HepG2 (cell line): ENCODE results near the gene HDAC8. TPM values are rescaled to one million over a fixed set of nuclear protein-coding genes. Genes with fewer than 3 reads are reported as not detected.

Experiments used
- BRCA1 ChIP-seq: sonication (generic); formaldehyde crosslinking; IDR thresholded peaks from 2 replicates; pipeline ENCODE4 v1.4.0; 2020; ENCODE audit warnings: missing genetic modification reagents
- DMAP1 ChIP-seq: IDR thresholded peaks from 2 replicates; pipeline ENCODE4 v1.6.1; 2016
- ELF3 ChIP-seq: IDR thresholded peaks from 2 replicates; pipeline ENCODE4 v1.6.1; 2016; ENCODE audit warnings: missing genetic modification reagents, missing compliant biosample characterization
- FOXA1 ChIP-seq, 2 experiments: fragments of 450-650 bp in 1 of 2; sonication (generic) in 1 of 2; formaldehyde crosslinking in 1 of 2; IDR thresholded peaks; 2 replicates each; pipeline versions ENCODE4 v1.4.0 to v1.6.1; 2016 to 2020; ENCODE audit warnings: missing genetic modification reagents in 1 of 2
- FOXO1 ChIP-seq: sonication (generic); formaldehyde crosslinking; IDR thresholded peaks from 2 replicates; pipeline ENCODE4 v1.4.0; 2020; ENCODE audit warnings: missing genetic modification reagents
- HDAC1 ChIP-seq: sonication (generic); formaldehyde crosslinking; IDR thresholded peaks from 2 replicates; pipeline ENCODE4 v1.5.1; 2020; ENCODE audit warnings: mild to moderate bottlenecking, missing genetic modification reagents
- HNF4A ChIP-seq: sonication (generic); formaldehyde crosslinking; IDR thresholded peaks from 2 replicates; pipeline ENCODE4 v1.4.0; 2020; ENCODE audit warnings: missing genetic modification reagents
- HOXA7 ChIP-seq: sonication (generic); formaldehyde crosslinking; IDR thresholded peaks from 2 replicates; pipeline ENCODE4 v1.8.1; 2022; ENCODE audit warnings: mild to moderate bottlenecking, missing genetic modification reagents, moderate library complexity
- MED1 ChIP-seq: sonication (generic); formaldehyde crosslinking; IDR thresholded peaks from 2 replicates; pipeline ENCODE4 v1.4.0; 2020; ENCODE audit warnings: missing genetic modification reagents
- NBN ChIP-seq: fragments of 450-650 bp; conservative IDR thresholded peaks from 2 replicates; pipeline ENCODE4 v1.6.1; 2017
- POGZ ChIP-seq: sonication (generic); formaldehyde crosslinking; IDR thresholded peaks from 2 replicates; pipeline ENCODE4 v1.4.0; 2020; ENCODE audit warnings: mild to moderate bottlenecking, missing genetic modification reagents
- SALL1 ChIP-seq: sonication (generic); formaldehyde crosslinking; IDR thresholded peaks from 2 replicates; pipeline ENCODE4 v1.8.0; 2022; ENCODE audit warnings: mild to moderate bottlenecking, missing genetic modification reagents
- SAP130 ChIP-seq: IDR thresholded peaks from 2 replicates; pipeline ENCODE4 v1.6.1; 2016; ENCODE audit warnings: low read depth
- SMAD9 ChIP-seq: sonication (generic); formaldehyde crosslinking; IDR thresholded peaks from 2 replicates; pipeline ENCODE4 v1.5.1; 2020; ENCODE audit warnings: mild to moderate bottlenecking, missing genetic modification reagents
- SOX5 ChIP-seq: IDR thresholded peaks from 2 replicates; pipeline ENCODE4 v1.6.1; 2016; ENCODE audit warnings: borderline replicate concordance
- SOX6 ChIP-seq, 2 experiments: fragments of 450-650 bp in 1 of 2; sonication (generic) in 1 of 2; formaldehyde crosslinking in 1 of 2; IDR thresholded peaks; 2 replicates each; pipeline versions ENCODE4 v1.4.0 to v1.6.1; 2017 to 2020; ENCODE audit warnings: antibody characterized with exemption in 1 of 2, mild to moderate bottlenecking in 1 of 2, missing genetic modification reagents in 1 of 2
- TARDBP ChIP-seq: sonication (generic); formaldehyde crosslinking; IDR thresholded peaks from 2 replicates; pipeline ENCODE4 v1.8.0; 2022; ENCODE audit warnings: mild to moderate bottlenecking, missing genetic modification reagents
- TEAD2 ChIP-seq: sonication (generic); formaldehyde crosslinking; IDR thresholded peaks from 2 replicates; pipeline ENCODE4 v1.9.0; 2021; ENCODE audit warnings: missing genetic modification reagents
- YEATS2 ChIP-seq: sonication (generic); formaldehyde crosslinking; IDR thresholded peaks from 2 replicates; pipeline ENCODE4 v1.4.0; 2020; ENCODE audit warnings: missing genetic modification reagents, borderline replicate concordance
- ZMYM4 ChIP-seq: sonication (generic); formaldehyde crosslinking; IDR thresholded peaks from 2 replicates; pipeline ENCODE4 v1.8.1; 2023; ENCODE audit warnings: mild to moderate bottlenecking, missing genetic modification reagents
- ZNF136 ChIP-seq: sonication (generic); formaldehyde crosslinking; IDR thresholded peaks from 2 replicates; pipeline ENCODE4 v1.8.1; 2022; ENCODE audit warnings: low read depth, mild to moderate bottlenecking, moderate library complexity, missing genetic modification reagents
- ZNF292 ChIP-seq: sonication (generic); formaldehyde crosslinking; IDR thresholded peaks from 2 replicates; pipeline ENCODE4 v1.8.1; 2022; ENCODE audit warnings: mild to moderate bottlenecking, low read depth, missing genetic modification reagents, borderline replicate concordance
- ZNF329 ChIP-seq: sonication (generic); formaldehyde crosslinking; IDR thresholded peaks from 2 replicates; pipeline ENCODE4 v1.9.0; 2021; ENCODE audit warnings: low read depth, mild to moderate bottlenecking, missing genetic modification reagents
- ZNF367 ChIP-seq: sonication (generic); formaldehyde crosslinking; IDR thresholded peaks from 2 replicates; pipeline ENCODE4 v1.4.0; 2020; ENCODE audit warnings: missing genetic modification reagents, borderline replicate concordance
- ZNF614 ChIP-seq: IDR thresholded peaks from 2 replicates; pipeline ENCODE4 v1.6.1; 2018; ENCODE audit warnings: missing biosample characterization, missing genetic modification reagents, inconsistent platforms, borderline replicate concordance
- ZSCAN21 ChIP-seq: sonication (generic); formaldehyde crosslinking; IDR thresholded peaks from 2 replicates; pipeline ENCODE4 v1.8.0; 2022; ENCODE audit warnings: mild to moderate bottlenecking, missing genetic modification reagents, moderate library complexity, borderline replicate concordance
- polyA plus RNA-seq, 8 experiments: library from polyadenylated mRNA; depleted of rRNA in 3 of 8; stranded (reverse) in 7 of 8; unstranded in 1 of 8; fragments of >200 nt; fragmentation: Illumina TruSeq in 4 of 8; extraction: Trizol in 4 of 8; gene quantifications; 2 replicates each; pipeline versions ENCODE4 v1.2.1 to v1.2.3, GENCODE V29; 2011 to 2016; ENCODE audit warnings: low read depth in 4 of 8, missing spikeins in 1 of 8, mixed read lengths in 1 of 8; ENCODE audit not compliant: insufficient read depth in 1 of 8
- total RNA-seq, 5 experiments: library from RNA; depleted of rRNA; stranded (reverse); fragments of >200 nt; fragmentation: Illumina TruSeq; extraction: Trizol; gene quantifications; 2 replicates each; pipeline ENCODE4 v1.2.3, GENCODE V29; 2016; ENCODE audit warnings: low read depth in 1 of 5
- TF ChIP-seq, protein P1 (sequence below): sonication (generic); formaldehyde crosslinking; IDR thresholded peaks from 2 replicates; pipeline ENCODE4 v1.9.0; 2021; ENCODE audit warnings: missing genetic modification reagents, borderline replicate concordance

HDAC8 gene
- total and polyA plus RNA-seq, 2 of the 13 experiments (the other 11 are each of a cell fraction or from before 2014, with no cell fraction given), result 13.7 to 28.6 TPM

DNA sequence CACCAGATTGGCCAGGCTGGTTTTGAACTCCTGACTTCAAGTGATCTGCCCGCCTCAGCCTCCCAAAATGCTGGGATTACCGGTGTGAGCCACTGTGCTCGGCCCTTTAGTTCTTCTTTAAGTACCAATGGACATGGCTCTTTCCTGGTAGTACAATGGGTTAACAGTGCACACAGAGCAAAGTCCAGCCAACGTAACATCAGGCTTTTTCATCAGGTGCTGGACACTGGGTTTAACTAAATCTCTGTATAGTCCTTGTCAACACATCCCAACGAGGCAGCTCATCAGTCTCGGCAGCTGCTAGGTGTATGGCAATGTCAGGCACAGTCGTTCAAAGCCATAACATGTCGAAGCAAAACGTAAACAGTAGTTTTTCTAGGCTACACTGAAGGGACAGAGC lies 93.8 kb downstream of the HDAC8 start (continued):
- TF ChIP-seq TARDBP (peak; percentile 45; the same call in 1 of the 2 replicates), FOXA1 (IDR thresholded peaks at IDR 0.05) (no peak), FOXA1 (CRISPR knock-in tag; IDR thresholded peaks at IDR 0.05) (0 out of 2 replicates have a peak, but pooled peaks have one; percentile 32), ZNF367 (no peak), MED1 (CRISPR knock-in tag) (peak; percentile 23; the same call in 1 of the 2 replicates), HNF4A (CRISPR knock-in tag) (peak; percentile 95), FOXO1 (peak; percentile 53), ELF3 (CRISPR knock-in tag) (peak; percentile 64), SOX5 (CRISPR knock-in tag) (peak; percentile 20; the same call in 1 of the 2 replicates), ZNF329 (no peak), NBN (no peak), SALL1 (peak; percentile 46), BRCA1 (CRISPR knock-in tag) (no peak), TEAD2 (CRISPR knock-in tag) (no peak), DMAP1 (0 out of 2 replicates have a peak, but pooled peaks have one; percentile 31), ZNF614 (CRISPR knock-in tag) (0 out of 2 replicates have a peak, but pooled peaks have one; percentile 45), SMAD9 (CRISPR knock-in tag) (no peak), ZSCAN21 (CRISPR knock-in tag) (0 out of 2 replicates have a peak, but pooled peaks have one; percentile 31), ZMYM4 (CRISPR knock-in tag) (peak; percentile 39; the same call in 1 of the 2 replicates), YEATS2 (CRISPR knock-in tag) (no peak), SAP130 (CRISPR knock-in tag) (peak; percentile 35; the same call in 1 of the 2 replicates), ZNF136 (CRISPR knock-in tag) (no peak), POGZ (CRISPR knock-in tag) (peak; percentile 51; the same call in 1 of the 2 replicates), HDAC1 (CRISPR knock-in tag) (0 out of 2 replicates have a peak, but pooled peaks have one; percentile 33), ZNF292 (CRISPR knock-in tag) (0 out of 2 replicates have a peak, but pooled peaks have one; percentile 37), SOX6 (IDR thresholded peaks at IDR 0.05) (no peak), SOX6 (CRISPR knock-in tag; IDR thresholded peaks at IDR 0.05) (peak; percentile 54), HOXA7 (no peak)
- TF ChIP-seq, protein P1, sequence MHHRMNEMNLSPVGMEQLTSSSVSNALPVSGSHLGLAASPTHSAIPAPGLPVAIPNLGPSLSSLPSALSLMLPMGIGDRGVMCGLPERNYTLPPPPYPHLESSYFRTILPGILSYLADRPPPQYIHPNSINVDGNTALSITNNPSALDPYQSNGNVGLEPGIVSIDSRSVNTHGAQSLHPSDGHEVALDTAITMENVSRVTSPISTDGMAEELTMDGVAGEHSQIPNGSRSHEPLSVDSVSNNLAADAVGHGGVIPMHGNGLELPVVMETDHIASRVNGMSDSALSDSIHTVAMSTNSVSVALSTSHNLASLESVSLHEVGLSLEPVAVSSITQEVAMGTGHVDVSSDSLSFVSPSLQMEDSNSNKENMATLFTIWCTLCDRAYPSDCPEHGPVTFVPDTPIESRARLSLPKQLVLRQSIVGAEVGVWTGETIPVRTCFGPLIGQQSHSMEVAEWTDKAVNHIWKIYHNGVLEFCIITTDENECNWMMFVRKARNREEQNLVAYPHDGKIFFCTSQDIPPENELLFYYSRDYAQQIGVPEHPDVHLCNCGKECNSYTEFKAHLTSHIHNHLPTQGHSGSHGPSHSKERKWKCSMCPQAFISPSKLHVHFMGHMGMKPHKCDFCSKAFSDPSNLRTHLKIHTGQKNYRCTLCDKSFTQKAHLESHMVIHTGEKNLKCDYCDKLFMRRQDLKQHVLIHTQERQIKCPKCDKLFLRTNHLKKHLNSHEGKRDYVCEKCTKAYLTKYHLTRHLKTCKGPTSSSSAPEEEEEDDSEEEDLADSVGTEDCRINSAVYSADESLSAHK (CRISPR knock-in tag), result no peak
